ENCODE measurements around the gene HTR6.

DNA sequence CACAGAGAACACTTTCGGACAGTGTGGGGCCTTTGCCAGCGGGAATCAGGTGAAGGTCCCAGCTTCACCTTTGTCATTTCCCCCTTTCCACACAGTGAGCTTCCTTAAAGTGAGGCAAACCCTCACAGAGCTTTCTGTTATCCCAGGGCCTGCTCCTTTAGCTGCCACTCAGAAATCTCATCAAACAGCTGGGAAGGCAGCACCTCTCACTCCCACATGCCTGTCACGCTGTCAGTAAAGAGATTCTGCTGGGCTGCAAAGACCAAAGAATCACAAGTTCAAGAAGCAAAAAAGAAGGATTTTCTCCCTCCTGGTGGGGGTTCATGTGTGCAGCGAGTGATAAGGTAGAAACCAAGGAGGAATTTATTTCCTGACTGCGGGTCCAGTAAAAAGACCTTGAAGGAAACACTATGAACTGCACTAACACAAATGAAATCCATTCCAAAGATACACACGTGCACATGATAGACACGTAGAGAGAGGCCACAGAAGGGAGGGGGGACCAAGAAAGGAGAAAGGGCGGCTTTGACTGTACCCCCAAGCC, 44.0 kb downstream of the HTR6 start:
- no peak for TF ChIP-seq RAD21 (IDR thresholded peaks at IDR 0.05; ENCODE audit: low read depth)
- TF ChIP-seq EGR1 (IDR thresholded peaks at IDR 0.05): no peak
- no peak for TF ChIP-seq EP300 (IDR thresholded peaks at IDR 0.05; ENCODE audit: borderline replicate concordance)
